ENCODE measurements around the gene GNB4.

The GNB4 gene

DNA sequence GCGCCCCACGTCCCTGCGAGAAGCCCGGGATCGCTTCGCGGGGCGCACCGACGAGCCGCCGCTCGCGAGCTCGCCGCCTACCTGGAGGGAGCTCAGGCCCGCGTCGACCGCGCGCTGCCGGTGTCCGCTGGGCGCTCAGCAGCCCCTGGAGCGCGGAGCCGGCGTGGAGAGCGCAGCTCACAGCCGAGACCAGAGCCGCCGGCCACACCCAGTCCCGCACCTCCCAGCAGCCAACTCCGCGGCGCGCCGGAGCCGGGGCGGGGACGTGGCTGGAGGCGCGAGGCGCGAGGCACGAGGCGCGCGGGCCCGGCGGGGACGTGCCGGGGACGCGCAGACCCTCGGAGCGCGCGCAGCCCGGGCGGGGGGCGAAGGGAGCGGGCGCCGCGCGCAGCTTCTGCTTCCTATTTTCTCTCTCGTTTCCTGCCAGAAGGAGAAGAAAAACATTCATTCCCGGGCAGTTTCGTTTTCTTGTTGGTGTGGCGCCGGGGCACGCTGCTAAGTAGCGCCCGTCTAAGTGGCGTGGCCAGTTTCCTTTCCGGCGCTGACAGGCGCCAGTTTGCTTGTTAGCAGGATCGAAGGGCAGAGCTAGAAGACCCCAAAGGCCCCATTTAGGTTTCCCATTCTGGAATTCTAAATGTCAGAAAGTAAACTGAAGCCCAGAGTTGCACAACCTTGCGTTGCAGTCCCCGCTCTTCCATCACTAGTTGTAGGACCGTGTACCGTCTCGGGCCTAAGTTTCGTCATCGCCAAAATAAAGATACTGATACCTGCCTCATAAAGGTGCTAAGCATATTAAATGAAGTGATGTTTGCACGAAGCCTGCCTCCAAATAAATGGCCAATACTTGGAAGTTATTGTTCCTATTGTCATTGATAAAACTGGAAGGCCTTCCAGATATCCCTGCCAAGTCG, at the start of gene GNB4:
TSS of gene GNB4 (minus strand) at position 206 of the 911 bp plus-strand sequence. CDS start 25,270 bp downstream, outside the sequence.
- peak in 2 of 4 experiments; percentile 5 to 24 for DNase-seq (ENCODE audit: low read depth in 4 of 4, low spot score in 1 of 4)

GRCh38 chr3:179495483-179495882, 44.2 kb upstream of the GNB4 start:
- DNase-seq (ENCODE audit: low read depth in 4 of 4, low spot score in 1 of 4) = no peak

GRCh38 chr3:179493260-179493659, 42.0 kb upstream of the GNB4 start:
- DNase-seq (ENCODE audit: low read depth in 4 of 4, low spot score in 1 of 4) = no peak

GRCh38 chr3:179488213-179488612, 36.9 kb upstream of the GNB4 start:
- no peak for DNase-seq (ENCODE audit: low read depth in 4 of 4, low spot score in 1 of 4)

DNA sequence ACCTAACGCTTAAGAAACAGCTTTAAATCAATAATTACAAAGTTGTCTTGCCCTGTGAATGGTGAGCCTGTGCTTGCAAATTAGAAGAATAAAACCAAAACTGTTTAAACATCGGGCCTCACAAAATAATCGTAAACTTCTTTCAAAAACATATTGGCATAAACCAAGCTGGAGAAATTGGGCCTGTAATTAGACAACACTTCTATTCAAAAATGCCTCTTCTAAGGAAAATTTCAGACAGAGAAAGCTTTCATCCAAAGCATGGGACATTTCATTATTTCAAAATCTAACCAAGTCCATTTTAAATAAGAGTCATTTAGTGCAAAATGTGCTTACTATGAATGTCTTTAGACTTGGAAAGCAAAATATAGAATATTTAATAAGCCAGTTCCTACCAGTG, 35.5 kb upstream of the GNB4 start:
- no peak for DNase-seq (ENCODE audit: low read depth in 4 of 4, low spot score in 1 of 4)

DNA sequence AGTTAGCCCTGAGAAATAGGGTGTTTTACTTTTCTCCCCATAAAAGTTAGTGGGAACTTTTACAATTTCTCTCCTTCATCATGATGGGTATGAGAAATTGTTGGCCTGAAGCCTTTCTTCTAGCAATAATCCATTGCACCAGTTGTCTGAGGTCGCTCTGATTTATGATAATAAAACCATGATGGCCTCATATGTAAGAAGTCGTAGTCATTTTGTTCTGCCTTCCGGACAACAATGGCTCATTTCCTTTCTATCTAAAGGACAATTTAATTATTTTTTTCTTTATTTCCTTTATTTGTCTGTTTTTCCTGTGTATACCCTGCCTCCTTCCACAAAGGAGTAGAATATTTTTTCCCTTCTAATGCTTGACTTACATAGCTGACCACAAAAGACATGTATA, 31.6 kb upstream of the GNB4 start:
- no peak for DNase-seq (ENCODE audit: low read depth in 4 of 4, low spot score in 1 of 4)

GRCh38 chr3:179476215-179476614, 24.9 kb upstream of the GNB4 start:
- no peak for DNase-seq (ENCODE audit: low read depth in 4 of 4, low spot score in 1 of 4)

GRCh38 chr3:179474480-179474879, 23.2 kb upstream of the GNB4 start:
- DNase-seq (ENCODE audit: low read depth in 4 of 4, low spot score in 1 of 4) = no peak

DNA sequence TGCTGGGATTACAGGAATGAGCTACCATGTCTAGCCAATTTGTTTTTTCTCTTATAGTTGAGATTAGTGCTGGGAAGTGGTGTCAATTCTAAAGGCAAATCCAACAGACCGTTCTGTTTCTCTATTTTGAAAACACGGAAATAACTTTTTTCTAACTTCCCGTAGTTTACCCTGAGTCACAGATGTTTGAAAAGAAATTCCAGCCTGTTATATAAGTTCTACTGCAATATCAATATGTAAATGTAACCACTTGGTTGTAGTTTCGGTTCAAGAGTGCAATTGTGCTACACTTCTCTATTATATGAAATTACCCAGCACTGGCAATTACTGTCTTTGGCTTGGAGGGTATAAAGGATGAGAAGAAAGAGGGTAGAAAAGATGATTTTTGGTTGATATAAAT, 22.3 kb upstream of the GNB4 start:
- DNase-seq (ENCODE audit: low read depth in 4 of 4, low spot score in 1 of 4) = no peak

DNA sequence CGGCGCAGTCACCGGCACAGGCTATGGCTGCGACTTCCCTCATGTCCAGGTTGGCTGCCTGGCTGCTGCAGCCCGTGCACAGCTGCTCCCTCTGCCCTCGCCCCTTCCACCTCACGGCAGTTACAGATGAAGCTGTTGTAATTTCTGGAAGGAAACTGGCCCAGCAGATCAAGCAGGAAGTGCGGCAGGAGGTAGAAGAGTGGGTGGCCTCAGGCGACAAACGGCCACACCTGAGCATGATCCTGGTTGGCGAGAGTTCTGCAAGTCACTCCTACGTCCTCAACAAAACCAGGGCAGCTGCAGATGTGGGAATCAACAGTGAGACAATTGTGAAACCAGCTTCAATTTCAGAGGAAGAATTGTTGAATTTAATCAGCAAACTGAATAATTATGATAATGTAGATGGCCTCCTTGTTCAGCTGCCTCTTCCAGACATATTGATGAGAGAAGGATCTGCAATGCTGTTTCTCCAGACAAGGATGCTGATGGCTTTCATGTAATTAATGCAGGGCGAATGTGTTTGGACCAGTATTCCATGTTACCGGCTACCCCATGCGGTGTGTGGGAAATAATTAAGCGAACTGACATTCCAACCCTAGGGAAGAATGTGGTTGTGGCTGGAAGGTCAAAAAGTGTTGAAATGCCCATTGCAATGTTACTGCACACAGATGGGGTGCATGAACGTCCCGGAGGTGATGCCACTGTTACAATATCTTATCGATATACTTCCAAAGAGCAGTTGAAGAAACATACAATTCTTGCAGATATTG, 13.2 kb upstream of the GNB4 start:
- no peak for DNase-seq (ENCODE audit: low read depth in 4 of 4, low spot score in 1 of 4)

- DNase-seq (ENCODE audit: low read depth in 4 of 4, low spot score in 1 of 4) = no peak
These were observed 12.0 kb upstream of the GNB4 start for GRCh38 chr3:179463319-179463718.

- no peak for DNase-seq (ENCODE audit: low read depth in 4 of 4, low spot score in 1 of 4)
These were observed 9.0 kb upstream of the GNB4 start for GRCh38 chr3:179460260-179460659.

DNA sequence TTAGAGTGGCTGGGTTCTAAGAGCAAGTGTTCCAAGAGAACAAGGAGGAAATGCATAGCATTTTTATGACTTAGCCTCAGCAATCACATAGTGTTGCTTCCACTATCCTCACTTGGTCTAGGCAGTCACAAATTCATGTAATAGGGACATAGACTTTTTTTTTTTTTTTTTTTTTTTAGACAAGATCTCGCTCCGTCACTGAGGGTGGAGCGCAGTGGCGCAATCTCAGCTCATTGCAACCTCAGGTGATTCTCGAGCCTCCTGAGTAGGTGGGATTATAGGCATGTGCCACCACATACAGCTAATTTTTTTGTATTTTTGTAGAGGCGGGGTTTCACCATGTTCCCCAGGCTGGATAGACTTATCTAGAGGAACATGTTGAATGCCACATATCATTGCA, 4.7 kb upstream of the GNB4 start:
- no peak for DNase-seq (ENCODE audit: low read depth in 4 of 4, low spot score in 1 of 4)

DNA sequence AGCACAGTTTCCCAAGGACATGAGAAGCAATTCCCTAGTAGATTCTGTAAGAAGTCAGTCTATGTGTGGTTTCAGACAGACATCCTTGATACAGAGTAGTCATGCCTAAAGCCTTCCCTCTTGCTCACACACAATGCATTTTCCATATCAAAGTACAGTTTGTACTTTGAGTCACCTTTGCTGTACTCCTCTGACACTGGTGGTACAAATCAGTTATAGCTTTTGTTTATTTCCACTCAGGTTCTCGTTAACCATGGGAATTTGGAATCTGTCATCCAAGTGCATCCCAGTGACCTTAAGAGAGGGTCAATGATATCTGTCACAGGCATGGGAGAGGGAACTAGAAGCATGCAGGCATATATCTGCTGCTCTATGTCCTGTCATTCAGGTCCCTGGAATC, 3.6 kb upstream of the GNB4 start:
- DNase-seq (ENCODE audit: low read depth in 4 of 4, low spot score in 1 of 4) = no peak

- DNase-seq (ENCODE audit: low read depth in 4 of 4, low spot score in 1 of 4) = no peak
These were observed 2.7 kb upstream of the GNB4 start for GRCh38 chr3:179453967-179454366.

DNA sequence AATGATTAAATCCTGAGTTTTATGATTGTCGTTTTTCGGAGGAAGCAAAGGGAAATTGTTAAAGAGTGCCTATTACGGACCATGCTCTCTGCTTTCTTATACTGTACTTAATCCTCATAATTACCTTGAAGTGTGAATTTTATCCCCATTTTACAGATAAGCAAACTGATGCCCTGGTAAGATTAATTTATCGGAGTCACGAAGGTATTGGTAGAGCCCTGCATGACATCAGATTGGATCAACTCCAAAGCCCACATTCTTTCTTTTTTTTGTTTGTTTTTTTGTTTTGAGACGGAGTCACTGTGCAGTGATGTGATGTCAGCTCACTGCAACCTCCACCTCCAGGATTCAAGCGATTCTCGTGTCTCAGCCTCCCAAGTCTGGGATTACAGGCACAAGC, 1.6 kb upstream of the GNB4 start:
- no peak for DNase-seq (ENCODE audit: low read depth in 4 of 4, low spot score in 1 of 4)

DNA sequence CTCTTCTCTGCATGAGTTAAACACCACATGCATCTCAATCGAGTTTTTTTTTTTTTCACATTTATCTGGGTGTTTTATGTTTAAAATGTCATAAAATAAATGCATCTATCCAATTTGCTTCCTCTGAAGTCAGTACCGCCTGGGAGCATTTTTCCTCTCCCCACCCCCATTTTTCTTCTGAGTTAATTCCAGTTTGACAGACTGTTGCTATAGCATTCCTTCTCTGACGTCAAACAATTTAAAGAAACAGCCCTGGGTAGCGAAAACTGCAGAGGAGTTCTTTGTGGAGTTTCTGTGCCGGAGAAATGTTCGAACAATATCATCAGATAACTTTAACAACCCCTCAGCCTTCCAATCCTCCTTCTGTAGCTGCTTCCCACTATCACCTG, 900 bp upstream of the GNB4 start:
- no peak for DNase-seq (ENCODE audit: low read depth in 4 of 4, low spot score in 1 of 4)

DNA sequence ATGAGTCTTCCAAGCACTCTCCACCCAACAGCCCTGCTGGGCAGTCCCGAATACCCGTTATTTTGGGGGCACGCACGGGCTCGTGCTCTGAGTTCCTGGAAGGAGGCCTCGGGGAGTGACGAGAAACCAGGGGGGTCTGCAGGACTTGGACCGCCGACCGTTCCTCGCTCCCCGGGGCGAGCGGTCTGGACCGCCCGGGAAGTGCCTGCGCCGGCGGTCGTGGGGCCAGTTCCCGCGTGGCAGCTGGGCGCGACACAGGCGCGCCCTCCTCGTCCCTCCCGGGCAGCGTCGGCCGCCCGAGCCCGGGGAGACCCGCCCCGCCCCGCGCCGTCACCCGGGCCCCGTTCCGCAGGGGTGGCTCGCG, 387 bp downstream of the GNB4 start:
- no peak for DNase-seq (ENCODE audit: low read depth in 4 of 4, low spot score in 1 of 4)

DNA sequence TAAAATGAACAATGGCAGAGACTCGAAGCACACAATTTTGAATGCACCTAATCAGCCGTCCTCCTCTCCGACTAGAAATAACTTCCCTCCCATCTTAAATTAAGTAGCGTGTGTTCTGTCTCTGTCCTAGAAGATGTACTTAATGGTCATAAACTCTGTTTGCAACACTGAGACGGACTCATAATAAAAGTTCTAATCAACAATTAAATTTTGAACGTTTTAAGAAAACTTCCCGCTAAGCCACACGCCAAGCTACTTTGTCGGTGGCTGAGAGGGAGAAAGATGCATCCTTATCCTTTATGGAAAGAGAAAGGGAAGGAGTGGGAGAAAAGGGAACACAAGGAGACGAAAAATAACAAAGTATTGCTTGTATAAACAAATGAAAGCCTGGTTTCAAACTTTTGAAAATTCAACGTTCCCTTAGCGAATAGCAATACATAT, 989 bp downstream of the GNB4 start:
- no peak for DNase-seq (ENCODE audit: low read depth in 4 of 4, low spot score in 1 of 4)

DNA sequence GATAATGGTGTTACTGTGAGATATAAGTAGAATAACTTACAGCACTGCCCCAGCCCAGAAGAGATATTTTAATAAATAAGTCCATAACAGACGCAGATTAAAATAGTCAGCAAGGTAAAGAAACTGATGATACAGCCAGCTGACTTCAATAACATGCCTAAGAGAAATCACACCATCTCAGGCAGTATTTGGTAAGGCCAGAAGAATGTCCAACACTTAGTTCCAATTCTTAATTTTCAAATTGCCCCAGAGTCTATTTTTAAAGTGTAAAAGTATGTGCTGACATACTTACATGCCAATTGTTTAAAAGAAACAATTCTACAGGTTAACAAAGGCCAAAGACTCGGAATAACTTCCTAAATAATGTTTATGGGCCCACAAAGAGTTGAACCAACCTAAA, 1.6 kb downstream of the GNB4 start:
- no peak for DNase-seq (ENCODE audit: low read depth in 4 of 4, low spot score in 1 of 4)

DNA sequence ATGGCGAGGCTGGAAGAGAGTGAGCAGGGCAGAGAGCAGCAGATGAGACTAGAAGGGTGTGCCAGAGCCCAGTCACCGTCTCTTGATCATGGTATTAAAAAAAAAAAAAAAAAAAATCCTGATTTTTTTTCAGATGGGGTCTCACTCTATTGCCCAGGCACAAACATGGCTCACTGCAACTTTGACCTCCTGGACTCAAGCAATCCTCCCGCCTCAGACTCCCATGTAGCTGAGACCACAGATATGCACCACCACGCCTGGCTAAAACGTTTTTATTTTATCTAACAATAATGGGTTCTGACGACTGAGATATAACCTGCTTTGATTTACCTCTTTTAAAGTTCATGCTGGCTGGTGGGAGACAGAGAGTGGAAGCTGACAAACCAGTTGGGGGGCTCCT, 4.0 kb downstream of the GNB4 start:
- no peak for DNase-seq (ENCODE audit: low read depth in 4 of 4, low spot score in 1 of 4)

- DNase-seq (ENCODE audit: low read depth in 4 of 4, low spot score in 1 of 4) = no peak
These were observed 4.8 kb downstream of the GNB4 start for GRCh38 chr3:179446501-179446900.
